ENCODE results near the gene SERGEF.

SERGEF gene

DNA sequence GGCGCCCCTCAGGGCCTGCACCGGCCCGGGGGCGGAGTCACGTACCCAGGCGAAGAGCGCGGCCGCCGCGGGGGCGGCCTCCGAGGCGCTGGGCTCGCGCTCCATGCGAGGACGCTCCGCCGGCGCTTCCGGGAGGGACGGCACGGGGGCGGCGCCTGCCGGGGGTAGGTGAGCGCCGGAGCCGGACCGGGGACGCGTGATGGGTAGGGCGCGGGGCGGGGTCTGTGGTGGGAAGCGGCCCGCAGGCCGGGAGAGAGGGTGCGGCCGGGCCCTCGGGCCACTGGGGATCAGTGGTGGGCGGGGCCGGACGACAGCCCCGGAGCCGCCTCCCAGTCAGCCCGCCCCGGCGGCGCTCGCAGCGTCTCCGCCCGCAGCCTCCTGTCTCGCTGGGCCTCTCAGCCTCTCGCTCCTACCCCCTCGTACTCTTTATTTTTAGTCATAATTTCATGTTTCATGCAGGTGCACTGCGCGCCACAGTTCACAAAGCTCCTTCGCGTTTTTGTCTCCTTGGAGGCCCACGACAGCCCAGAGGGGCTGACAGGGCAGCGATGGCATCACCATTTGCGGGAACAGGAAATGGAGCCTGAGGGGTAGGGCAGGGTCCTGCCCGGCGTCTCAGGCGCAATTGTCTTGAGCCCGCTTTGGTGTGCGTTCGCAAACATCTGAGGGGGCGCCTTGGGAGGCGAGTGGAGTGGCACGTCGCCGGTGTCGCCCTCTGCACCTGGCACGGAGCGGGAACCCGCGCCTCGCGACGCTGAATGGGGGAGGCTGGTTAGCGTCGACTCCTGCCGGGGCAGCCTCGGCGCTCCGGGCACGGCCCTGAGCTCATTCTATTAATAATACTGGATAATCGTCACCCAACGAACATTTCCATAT, at the start of gene SERGEF:
TSS of gene SERGEF (minus strand) at position 142 of the 876 bp plus-strand sequence. CDS start at position 105, 37 bp downstream.
- peak in 1 of 2 experiments; percentile 70 for DNase-seq

DNA sequence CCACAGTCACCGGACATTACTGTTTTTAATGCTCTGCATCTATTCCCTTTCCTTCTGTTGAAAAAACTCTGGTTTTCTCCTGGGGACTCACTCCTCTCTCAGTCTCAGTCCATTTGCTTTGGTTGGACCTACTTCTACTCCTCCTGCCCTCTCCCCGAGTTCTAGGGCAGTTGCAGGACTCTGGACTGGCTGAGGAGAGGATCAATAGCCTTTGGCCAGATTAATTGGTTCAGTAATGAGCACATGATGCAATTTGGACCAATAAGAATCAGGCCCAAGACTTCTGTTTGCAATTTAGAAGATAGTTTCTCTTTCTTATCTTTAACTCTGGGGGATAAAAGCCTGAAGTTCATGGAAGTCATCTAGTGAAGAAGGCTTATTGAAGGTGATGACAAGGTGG, 48.5 kb upstream of the SERGEF start:
- no peak for DNase-seq

DNA sequence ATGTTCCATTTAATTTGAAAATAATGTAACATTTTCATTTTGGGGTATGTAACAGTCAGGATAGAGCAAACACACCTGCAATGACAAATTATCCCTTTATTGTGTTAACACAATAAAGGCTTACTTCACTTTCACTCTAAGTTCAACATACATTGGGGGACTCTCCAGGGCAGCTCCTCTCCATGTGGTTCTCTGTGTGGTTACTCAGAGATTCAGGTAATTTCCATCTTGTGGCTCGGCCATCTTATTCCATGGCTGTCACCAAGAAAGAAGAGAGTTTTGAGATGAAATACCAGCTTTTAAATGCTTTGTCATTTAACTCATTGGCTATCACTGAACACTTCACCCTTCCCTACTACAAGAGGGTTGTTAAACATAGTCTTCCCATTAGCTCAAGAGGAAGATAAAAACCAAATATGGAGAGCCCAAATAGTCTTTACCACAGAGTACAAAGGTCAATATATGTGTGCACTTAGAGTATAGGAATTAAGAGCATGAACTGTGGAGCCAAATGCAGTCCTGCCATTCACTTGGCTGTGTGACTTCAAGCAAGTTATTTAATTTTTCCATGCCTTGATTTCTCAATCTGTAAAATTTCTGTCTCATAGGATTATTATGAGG, 43.8 kb upstream of the SERGEF start:
- no peak for DNase-seq

DNA sequence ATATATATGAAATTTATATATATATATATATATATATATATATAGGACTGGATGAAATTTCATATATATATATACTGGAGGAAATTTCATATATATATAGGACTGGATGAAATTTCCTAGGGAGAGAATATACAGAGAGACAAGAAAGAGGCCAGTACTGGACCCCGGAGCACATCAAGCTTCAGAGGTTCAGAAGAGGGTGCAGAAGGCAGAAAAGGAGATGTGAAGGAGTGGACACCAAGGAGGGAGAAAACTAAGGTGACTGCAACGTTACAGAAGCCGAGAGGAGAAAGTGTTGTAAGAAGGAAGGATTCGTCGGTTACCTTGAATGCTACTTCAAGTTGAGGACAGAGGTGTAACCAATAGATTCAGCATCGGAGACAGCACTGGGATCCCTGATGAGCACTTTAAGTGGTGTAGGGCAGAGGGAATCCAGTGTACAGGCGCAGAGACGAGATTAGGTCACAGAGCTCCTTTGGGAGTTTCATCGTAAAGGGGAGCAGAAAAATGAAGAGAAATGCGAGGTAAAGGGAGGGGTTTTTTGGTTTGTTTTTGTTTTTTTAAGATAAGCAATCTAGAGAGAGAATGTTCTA, 41.8 kb upstream of the SERGEF start:
- DNase-seq, result no peak

DNA sequence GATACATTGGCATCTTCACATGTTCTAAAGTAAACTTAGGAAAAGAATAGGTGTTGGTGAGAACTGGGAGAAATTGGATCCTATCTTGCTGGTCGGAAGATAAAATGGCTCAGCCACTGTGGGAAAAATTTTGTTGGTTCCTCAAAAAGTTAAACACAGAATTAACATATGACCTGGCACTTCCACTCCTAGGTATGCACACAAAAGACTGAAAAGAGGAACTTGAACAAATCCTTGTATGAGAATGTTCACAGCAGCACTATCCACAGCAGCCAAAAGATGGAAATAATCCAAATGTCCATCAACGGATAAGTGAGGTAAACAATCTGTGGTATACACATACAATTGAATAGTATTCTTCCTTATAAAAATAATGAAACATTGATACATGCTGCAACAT, 38.0 kb upstream of the SERGEF start:
- DNase-seq, result no peak

DNA sequence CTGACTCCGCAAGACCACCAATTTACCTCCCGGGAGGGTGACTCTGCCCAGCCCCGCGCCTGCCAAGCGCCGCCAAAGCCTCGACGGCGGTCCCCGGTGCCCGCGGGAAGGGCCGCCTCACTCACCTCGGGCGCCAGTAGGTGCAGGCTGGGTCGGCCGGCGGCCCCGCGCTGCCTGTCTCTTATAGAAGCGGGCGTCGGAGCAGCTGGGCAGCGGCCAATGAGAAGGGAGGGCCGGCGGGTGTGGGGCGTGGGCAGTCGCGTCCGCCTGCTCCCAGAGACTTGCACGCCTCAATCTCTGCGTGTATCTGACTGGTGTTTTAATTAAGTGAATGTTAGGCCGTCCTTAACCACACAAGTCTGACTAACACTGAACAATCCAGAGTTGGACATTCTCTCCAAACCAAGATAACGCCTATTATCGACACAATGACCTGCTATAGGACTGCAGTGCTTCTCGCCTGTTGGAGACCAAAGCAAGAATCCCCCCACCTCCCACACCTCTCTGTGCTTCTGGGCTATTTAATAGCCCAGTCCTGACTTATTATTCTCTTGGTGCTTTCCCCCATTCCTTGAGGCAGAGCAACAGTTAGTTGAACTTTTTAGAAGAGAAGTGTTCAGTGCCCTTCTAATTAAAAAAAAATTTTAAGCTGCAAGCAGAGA, 33.4 kb upstream of the SERGEF start, which contains the start of gene TPH1:
TSS of gene TPH1 (minus strand) at position 154 of the 662 bp plus-strand sequence. CDS start 5,507 bp downstream, outside the sequence.
- DNase-seq, result no peak

DNA sequence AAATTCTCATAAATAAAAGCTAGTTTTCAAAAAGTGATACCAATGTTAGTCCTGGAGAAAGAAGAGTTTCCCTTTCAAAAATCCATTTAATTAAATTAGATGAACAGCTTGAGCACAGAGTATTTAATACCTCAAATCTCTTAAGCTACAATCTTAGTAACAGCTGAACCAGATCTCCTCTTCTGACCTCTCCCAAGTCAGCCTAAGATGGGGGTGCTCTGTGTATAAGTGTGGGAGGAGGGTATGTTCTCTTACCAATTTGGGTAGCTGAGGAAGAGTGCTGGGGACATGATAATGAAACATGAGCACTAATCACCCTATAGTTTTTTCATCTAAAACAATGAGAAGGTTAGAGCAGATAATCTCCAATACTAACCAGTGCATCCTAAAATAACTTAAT, 23.6 kb upstream of the SERGEF start:
- DNase-seq, result no peak

DNA sequence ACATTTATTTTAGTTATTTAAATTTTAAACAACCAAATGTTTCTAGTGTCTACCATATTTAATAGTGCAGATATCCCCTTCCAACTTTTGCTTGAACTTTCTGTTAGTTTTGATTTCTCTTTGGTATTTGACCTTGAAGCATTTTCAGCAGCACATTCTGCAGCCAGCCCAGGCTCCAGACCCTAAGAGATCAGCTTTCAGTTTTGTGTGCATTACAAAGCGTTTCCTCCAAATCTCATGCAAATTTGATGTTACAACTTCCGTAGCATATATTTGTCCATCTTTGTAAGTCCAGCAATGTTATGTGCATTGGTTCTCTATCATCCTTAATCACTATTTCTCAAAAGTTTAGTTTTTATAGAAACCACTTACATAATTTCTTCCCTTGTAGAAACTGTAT, 14.6 kb upstream of the SERGEF start:
- DNase-seq, result no peak

DNA sequence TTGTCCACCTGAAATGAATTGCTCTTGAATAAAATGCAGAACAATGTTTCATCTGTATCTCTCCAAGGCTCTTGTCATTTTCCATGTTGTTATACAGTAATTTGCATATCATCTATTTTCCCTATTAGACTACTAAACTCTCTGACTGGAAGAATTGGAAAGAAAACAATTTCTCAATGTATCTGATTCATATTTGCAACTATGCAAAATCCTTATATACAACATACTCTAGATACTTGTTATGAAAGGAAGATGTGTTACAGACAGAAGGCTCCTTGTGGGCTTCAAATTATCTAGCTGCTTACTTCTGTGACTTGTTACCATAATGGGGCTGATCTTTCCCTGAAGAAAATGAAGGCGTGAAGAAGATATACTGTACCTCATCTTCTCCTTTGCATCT, 9.6 kb upstream of the SERGEF start:
- no peak for DNase-seq

DNA sequence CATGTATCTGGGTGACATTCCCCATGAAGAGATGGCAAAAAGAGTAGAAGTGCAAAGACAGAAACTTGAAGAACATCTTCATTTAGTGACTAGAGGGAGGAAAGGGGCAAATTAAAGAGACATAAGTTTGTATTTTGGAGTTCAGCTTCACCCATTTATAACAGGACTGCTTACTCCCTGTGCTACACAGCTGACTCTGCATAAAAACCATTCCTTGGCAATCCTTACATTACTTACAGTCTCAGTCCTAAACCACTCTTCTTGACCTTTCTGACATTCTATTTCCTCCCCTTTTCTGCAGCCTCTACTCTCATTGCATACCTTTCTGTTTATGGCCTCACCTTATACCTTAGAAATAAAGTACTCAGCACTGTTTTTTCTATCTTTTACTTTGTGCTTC, 6.8 kb upstream of the SERGEF start:
- DNase-seq, result no peak

DNA sequence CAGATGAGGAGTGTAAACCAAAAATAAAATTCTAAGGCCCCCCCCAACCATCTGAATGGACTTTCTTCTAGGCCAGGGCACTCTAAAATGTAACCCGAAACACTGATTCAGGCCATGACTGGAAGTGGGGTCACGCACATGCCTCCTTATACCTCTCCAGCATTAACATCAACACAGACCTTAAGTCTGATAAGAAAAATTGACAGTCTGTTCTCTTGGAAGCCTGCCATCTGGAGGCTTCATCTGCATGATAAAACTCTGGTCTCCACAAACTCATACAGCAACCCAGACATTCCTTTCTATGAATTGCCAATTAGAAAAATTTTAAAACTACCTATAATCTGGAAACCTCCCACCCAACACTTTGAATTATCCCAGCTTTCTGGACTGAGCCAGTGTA, 3.9 kb upstream of the SERGEF start:
- DNase-seq, result no peak

DNA sequence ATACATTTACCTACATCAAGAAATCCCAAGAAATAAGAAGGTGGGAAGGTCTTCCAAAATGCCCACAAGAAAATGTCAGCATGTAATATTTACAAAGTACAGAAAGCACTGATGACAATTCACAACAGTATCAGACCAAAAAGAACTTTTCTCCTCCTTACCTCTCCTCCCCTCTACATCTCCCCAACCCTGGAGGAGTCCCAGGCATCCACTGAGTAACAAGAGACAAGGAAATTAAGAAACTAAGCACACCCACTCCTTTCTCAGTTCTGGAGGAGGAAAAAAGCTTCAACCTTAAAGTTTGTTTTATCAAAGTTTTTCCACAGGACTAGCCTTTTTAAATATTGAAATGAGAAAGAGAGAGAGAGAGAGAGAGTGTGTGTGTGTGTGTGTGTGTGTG, 2.0 kb upstream of the SERGEF start:
- DNase-seq, result no peak

DNA sequence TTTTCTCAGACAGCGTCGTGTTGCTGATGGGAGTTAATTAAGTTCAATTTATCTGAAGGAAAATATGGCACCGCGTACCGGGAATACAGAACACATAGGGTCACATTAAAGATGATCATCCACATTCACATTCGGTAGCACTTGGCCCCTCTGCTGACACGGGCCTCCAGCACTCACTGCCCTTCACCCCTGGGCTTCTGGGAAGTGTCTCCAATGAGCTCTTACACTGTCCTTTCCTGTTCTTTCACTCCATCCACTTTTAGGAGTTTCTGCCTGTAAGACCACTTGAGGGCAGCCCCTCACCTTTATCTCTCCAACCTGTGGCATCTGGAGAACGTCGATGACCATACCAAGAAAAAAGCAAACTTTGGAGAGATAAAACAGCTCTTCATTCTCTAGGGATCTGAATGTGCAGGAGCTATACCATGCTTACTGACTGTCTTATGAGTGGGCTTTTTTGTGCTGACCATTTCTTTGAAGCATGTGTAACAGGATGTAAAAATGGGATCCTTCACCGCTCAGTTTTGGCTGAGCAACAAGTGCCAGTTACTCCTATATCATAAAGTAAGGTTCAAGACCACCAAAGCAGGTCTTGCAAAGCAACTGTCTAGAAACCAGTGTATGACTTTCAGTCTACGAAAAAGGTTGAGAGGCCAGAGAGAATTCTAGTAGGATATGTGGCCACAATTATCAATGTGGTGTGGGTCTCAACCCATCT, 1.1 kb upstream of the SERGEF start:
- no peak for DNase-seq

DNA sequence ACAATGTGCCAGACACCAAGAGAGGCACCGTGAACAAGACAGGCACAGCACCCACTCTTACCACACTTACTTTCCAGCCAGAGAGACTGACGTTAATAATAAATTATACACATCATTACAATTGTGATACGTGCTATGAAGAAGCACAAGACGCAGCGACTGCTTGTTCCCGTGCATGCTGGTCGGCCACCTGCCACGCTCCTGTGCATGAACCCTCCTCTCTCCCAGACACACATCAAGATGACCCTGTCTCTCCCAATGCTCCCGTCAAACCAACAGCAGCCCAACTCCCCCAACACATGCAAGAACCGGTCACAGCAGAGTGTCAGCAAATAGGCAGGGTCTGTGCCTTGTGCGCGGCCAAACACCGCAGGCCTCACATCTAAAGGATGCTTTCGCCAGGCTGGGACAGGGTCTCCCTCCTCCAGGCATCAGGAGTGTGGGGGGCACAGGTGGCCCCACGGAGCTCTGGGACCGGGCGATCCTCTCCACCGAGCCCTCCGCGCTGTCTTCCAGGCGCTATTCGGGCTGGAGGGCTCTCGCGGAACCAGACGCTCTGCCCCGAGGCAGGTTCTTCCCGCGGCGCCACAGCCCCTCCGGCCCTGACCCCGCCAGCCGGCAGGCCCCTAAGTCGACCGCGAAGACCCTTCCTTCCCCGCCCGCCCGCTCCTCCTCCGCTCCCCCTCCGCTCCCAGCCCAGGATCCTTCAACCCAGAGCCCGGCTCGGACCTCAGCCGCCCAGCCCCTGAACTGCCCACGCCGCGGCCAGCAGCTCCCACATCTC, 533 bp downstream of the SERGEF start:
- no peak for DNase-seq

DNA sequence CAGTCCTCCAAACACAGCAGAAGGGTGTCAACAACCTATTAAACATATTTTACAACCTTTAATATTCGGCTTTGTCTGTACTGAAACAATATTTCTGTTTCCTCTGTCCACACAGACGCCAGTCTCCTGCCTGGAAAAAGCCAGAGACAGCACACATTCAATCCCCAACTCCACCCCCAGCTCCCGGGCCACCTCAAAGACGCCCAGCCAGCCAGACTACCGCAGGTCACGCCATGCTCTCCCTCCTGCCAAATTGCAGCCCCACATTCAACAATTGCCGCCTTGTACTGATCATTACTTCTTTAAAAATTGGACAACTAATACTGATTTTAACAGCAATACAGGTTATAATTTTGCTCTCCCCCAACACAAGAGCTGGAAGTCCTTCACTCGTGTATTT, 1.2 kb downstream of the SERGEF start:
- no peak for DNase-seq

DNA sequence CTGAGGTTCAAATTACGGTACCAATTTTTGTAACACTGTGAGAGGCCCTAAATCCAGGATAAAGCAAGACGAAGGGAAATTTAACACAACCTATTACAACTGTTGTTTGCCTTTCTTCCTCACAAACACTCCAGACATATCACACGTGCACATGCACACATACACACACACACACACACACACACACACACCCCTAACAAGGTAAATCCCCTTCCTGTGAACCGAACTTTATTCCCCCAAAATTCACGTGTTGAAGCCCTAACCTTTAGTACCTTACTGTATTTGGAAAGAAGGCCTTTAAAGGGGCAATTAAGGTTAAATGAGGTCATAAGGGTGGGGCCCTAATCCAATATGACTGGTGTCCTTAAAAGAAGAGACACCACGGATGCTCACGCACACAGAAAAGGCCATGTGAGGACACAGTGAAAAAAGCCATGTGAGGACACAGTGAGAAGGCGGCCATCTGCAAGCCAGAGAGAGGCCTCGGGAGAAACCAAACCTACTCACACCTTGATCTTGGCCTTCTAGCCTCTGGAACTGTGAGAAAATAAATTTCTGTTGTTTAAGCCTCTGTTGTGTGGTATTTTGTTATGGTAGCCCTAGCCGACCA, 1.8 kb downstream of the SERGEF start:
- DNase-seq, result no peak

DNA sequence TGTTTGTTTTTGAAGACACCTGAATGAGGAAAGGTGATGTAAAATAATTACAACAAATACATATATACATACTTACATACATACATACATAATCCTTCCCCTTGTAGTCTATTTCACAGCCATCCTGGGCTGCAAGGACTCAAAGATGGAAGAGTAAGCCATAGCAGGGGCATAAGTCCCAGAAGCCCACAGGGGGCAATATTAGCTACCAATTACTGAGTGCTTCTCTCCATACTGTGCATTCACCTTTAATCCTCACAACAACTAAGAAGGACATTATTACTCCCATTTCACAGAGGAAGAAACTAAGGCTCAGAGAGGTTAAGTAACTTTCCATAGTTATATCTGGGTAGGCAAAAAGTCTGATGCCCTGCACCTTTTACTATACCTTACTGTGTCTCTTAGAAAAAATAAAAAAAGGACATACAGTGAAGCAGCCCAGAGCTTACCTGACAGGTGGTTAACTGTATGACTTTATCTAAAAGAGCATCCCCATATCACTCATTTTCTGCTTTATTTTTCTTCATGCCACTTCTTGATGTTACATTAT, 2.7 kb downstream of the SERGEF start:
- DNase-seq, result no peak

DNA sequence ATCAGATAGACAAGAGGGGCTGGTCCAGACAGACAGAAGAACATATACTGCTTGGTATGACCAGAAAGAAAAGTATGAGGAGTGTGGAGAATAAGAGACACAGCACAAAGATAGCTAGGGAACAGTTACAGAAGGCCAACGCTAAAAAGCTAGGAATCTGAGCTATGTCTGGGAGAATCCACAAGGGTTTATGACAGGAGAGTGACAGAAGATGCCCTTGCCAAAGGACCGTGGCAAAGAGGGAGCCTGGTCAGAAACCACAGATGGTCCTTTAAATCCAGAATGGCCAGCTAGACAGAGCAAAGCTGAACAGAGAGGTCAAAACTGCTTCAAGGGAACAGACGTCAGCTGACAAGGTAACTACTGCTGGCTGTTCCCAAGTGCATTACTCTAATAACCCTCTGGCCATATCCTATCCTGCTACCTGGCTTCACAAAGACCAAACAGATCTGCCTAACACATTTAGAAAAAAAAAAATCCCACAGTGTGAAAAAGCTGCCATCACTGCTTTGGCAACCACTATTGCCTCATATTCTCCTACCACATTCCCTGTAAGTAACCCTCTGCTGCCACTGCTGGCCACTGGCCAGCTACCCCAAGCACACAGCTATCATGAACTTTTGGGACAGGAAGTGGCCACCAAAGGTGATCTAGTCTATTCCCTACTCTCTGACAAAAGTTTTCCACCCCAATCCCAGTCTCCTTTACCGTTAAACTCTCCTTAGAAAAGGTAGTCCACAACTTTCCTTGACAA, 7.3 kb downstream of the SERGEF start:
- DNase-seq, result no peak

DNA sequence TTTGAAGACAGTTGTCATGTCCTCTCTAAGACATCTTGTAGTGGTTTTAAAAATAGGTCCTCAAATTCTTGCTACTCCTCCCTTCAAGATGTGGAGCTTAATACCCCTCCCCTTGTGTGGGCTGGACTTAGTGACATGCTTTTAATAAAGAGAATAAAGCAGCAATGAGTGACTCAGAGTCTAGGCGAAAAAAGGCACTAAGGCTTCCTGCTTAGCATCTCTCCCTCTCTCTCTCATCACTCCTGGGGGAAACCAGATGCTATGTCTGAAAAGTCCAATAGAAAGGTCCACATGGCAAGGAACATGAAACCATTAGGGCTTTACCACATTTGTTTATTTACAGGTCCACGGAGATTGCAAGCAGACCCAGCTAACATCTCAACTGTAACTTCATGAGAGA, 11.7 kb downstream of the SERGEF start:
- DNase-seq, result no peak

DNA sequence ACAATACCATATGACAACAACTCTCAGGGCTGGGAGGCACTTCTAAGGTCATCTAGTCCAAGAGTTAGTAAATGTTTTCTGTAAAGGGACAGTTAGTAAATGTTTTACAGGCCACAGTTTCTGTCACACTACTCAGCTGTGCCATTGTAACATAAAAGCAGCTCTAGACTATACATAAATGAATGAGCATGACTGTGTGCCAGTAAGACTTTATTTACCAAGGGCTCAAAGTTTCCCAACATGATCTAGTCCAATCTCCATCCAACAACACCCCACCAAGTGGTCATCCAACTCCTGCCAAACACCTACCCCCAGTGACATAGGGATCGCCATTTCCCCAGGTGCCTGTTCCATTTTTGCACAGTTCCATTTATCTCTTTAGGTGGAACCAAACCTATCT, 12.1 kb downstream of the SERGEF start:
- DNase-seq, result no peak

Data from cerebellar nuclear complex (tissue), 1 donor.